ENCODE measurements around the gene CUX1.
"Not testable (repeated sequence)": the region's sequence is repeated elsewhere in the genome, so short reads cannot be mapped to it uniquely, and the experiment has no call there.

Gene CUX1

DNA sequence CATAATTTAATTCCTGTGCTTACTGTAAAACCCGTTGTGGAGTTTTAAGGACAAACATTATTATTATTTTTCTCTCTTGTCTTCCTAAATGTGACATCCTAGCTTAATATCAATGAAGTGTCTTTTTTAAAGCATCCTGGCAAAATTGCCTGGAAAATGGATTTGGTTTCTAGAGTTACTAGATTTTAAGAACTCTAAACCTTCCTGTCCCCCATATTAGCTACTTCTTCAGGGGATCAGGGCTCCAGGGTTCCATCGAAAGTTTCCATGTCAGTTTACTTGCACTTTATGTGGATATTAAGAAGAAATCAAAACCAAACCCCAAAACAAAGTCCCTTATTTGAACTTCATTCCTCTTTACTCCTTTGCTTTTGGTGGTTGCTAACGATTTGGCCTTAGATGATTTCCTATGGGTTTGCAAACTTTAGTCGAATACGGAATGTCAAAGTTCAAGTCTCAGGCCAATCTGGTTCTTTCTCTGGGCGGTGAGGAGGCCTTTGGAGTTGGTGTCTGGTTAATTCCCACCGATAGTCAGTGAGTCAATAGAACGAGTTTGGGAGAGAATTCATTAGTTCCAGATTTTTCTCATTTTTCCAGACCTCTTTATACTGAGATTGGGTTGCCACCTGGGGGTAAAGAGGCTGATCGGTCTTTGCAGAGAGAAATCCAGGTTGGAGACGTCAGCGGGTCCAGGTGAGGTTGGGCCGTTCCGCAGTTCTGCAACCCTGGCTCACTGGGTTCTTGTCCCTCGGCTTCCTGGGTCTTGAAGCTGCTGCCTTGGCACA, 1.1 kb downstream of the CUX1 start:
- TF ChIP-seq POLR2AphosphoS5 (IDR thresholded peaks at IDR 0.05; ENCODE audit: low read depth, low read length) (no peak), POLR2A (IDR thresholded peaks at IDR 0.05; ENCODE audit: low read depth, low read length) (no peak), TAF1 (IDR thresholded peaks at IDR 0.05; ENCODE audit: borderline replicate concordance, low read depth, low read length) (no peak)
- FAIRE-seq (no peak), DNase-seq (ENCODE audit: insufficient read length) (no peak)

DNA sequence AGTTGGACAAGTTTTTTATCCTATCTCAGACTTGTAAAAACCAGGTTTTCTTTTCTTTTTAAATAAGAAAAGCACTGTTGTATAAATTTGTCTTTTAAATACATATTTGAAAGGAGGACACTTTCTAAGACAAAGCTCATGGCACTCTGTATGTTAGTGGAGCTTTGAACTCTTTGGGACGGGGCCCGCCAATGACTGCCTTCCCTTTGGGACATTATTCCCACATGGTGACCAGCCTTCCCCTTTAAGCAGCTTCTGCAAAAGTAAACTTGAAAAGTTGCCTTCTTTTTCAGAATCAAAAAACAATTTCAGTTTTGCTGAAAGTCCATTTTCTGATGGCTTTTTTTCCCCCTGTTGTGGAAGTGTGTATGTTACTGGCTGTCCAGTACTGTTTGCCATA, 1.8 kb downstream of the CUX1 start:
- TF ChIP-seq TAF1 (IDR thresholded peaks at IDR 0.05; ENCODE audit: borderline replicate concordance, low read depth, low read length) = no peak
- no peak for TF ChIP-seq POLR2A (IDR thresholded peaks at IDR 0.05; ENCODE audit: low read depth, low read length)
- TF ChIP-seq POLR2AphosphoS5 (IDR thresholded peaks at IDR 0.05; ENCODE audit: low read depth, low read length) = no peak
- DNase-seq (ENCODE audit: insufficient read length) (no peak), FAIRE-seq (no peak)

DNA sequence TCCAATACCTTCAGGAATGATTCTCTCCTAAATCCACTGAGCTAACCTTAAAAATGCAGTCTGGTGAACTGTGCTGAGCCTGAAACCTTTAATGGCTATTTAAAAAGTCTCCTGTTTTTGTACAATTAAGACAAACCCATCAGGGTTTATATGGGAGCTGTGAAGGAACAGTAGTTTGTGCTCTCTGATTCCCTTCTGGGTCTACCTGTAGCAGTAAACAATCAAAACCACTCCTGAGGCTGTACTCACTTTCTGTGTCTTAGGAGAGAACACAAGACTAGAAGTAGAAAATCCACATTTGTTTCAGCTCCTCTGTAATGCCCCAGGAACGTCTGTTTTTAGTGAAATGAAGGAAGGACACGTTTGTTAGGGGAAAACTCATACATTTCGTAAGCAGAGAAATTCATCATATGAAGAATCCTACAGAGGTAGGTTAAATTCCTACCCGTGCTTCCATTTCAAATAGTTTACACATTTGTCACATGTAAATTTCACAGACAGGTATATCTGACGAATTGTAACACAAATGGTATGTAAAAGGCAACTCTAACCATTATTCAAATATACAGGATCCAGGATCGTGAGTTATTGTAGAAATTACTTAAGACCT, 2.6 kb downstream of the CUX1 start:
- FAIRE-seq = no peak
- DNase-seq (ENCODE audit: insufficient read length) = no peak
- TF ChIP-seq TAF1 (IDR thresholded peaks at IDR 0.05; ENCODE audit: borderline replicate concordance, low read depth, low read length) (no peak), POLR2A (IDR thresholded peaks at IDR 0.05; ENCODE audit: low read depth, low read length) (no peak), POLR2AphosphoS5 (IDR thresholded peaks at IDR 0.05; ENCODE audit: low read depth, low read length) (no peak)

DNA sequence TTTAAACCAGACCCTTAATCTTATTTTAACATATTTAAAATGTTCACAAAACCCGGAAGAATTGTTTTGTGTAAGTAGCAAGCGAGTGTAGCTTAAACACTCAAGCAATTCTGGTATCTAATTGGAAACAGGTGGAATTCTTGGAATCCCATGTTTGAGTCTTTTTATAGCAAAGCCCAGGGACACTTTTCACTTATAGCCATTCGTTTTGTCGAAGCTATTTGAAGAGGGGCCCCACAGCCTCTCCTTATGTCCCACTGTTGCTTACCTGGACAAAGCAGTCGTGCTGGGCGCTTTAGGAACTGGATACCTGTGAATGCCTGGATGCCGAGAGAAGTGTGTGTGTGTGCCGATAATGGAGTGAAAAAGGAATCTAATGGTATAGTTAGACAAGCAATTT, 3.3 kb downstream of the CUX1 start:
- TF ChIP-seq POLR2A (IDR thresholded peaks at IDR 0.05; ENCODE audit: low read depth, low read length) = no peak
- no peak for TF ChIP-seq POLR2AphosphoS5 (IDR thresholded peaks at IDR 0.05; ENCODE audit: low read depth, low read length)
- no peak for TF ChIP-seq TAF1 (IDR thresholded peaks at IDR 0.05; ENCODE audit: borderline replicate concordance, low read depth, low read length)
- no peak for FAIRE-seq
- DNase-seq (ENCODE audit: insufficient read length) = no peak

DNA sequence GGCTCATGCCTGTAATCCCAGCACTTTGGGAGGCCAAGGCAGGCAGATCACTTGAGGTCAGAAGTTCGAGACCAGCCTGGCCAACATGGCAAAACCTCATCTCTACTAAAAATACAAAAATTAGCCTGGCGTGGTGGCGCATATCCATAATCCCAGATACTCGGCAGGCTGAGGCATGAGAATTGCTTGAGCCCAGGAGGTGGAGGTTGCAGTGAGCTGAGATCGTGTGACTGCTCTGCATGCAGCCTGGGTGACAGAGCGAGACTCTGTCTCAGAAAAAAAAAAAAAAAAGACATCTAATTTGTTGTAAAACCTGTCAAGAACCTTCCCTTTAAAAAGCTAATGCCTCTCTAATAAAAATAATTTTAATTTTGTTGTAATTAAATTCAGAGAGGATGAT, 5.2 kb downstream of the CUX1 start:
- FAIRE-seq; DNase-seq (ENCODE audit: insufficient read length): not testable (repeated sequence)

DNA sequence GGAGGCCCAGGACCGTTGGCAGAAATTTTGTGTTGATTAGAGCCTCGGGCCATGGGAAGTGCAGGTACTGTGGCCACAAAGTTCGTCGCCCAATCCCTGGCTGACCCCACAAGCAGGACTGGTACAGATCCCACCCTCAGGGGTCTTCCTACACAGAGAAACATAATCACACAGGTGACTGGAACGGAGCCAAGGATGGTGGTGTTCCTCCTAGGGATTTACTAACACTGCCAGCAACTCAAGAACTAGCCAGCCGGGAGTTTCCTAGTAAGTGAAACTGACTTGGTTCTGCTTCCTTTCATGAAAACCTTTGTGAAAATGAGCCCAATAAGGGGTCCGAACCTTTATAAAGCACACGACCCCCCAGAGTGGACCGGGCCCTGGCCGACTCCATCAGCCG, 5.7 kb downstream of the CUX1 start:
- no peak for DNase-seq (ENCODE audit: insufficient read length)
- no peak for FAIRE-seq

DNA sequence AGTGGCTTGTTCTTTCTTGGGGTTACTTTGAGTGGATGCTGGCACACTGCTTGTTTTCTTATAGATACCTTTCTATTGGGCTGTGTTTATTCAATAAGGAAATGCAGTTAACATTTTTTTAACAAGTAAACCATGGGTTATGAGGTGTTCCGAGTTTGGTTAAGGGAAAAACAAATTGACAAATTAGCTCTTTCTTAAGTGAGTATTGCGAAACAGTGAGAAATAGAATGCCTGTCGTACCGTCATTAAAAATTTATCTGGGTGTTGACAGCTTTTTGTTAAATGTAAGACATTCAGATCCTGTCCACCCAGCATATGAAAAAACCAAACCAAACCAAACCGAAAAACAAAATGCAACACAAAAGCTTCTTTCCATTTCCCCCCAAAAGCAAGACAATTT, 6.2 kb downstream of the CUX1 start:
- DNase-seq (ENCODE audit: insufficient read length) (no peak), FAIRE-seq (no peak)
- TF ChIP-seq TAF1 (IDR thresholded peaks at IDR 0.05; ENCODE audit: borderline replicate concordance, low read depth, low read length) (no peak), POLR2A (IDR thresholded peaks at IDR 0.05; ENCODE audit: low read depth, low read length) (no peak), POLR2AphosphoS5 (IDR thresholded peaks at IDR 0.05; ENCODE audit: low read depth, low read length) (no peak)

More for the DNA sequence above, 5.7 kb downstream of the CUX1 start:
- TF ChIP-seq TAF1 (IDR thresholded peaks at IDR 0.05; ENCODE audit: borderline replicate concordance, low read depth, low read length) (no peak), POLR2AphosphoS5 (IDR thresholded peaks at IDR 0.05; ENCODE audit: low read depth, low read length) (no peak), POLR2A (IDR thresholded peaks at IDR 0.05; ENCODE audit: low read depth, low read length) (no peak)

DNA sequence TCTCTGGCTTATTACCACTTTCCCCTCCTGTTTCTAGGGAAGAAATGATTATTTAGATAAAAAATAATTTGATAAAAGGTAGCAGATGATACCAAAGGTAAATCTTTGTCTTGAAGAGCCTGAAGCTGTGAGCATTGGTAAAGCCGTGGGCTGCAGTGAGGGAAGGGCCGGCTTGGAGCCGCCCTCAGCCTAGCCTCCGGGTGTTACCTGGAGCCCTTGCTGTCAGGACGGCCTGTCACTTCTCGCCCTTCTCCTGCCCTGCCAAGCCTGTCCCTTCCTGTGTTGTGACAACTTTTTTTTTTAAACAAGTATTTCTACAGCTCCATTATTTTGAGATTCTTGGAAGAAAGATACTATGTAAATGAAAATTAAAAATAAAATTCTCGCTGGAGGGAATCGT, 7.0 kb downstream of the CUX1 start:
- FAIRE-seq = no peak
- TF ChIP-seq POLR2A (IDR thresholded peaks at IDR 0.05; ENCODE audit: low read depth, low read length) = no peak
- TF ChIP-seq POLR2AphosphoS5 (IDR thresholded peaks at IDR 0.05; ENCODE audit: low read depth, low read length) = no peak
- no peak for TF ChIP-seq TAF1 (IDR thresholded peaks at IDR 0.05; ENCODE audit: borderline replicate concordance, low read depth, low read length)
- no peak for DNase-seq (ENCODE audit: insufficient read length)

DNA sequence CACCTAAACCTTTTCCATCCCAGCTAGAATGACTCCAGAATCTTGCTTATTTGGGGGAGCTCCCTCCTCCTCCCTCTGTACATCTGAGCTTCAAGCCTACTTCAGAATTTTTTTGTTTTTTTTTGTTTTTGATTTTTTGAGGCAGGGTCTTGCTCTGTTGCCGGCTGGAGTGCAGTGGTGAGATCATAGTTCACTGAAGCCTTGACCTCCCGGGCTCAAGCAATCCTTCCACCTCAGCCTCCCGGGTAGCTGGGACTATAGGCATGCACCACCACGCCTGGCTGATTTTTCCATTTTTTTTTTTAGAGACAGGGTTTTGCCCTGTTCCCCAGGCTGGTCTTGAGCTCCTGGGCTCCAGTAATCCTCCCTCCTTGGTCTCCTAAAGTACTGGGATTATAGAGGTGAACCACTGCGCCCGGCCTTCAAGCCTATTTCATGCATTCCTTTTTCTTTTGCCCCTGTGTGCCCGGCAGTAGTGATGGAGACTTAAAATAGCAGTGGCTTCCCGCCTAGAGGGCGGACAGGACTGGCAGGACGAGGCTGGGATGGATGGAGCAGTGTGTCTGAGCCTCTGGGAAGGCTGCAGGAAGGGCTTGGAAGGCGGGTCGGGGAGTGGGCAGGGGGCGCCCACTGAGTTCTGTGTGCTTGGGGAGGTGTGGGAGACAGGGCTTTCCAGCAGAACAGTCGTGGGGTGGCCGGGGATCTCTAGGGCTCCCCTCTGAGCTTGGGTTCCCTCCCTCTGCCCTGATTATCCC, 8.8 kb downstream of the CUX1 start:
- TF ChIP-seq TAF1 (IDR thresholded peaks at IDR 0.05; ENCODE audit: borderline replicate concordance, low read depth, low read length) = no peak
- TF ChIP-seq POLR2AphosphoS5 (IDR thresholded peaks at IDR 0.05; ENCODE audit: low read depth, low read length) = no peak
- TF ChIP-seq POLR2A (IDR thresholded peaks at IDR 0.05; ENCODE audit: low read depth, low read length) = no peak
- DNase-seq (ENCODE audit: insufficient read length) (no peak), FAIRE-seq (no peak)

DNA sequence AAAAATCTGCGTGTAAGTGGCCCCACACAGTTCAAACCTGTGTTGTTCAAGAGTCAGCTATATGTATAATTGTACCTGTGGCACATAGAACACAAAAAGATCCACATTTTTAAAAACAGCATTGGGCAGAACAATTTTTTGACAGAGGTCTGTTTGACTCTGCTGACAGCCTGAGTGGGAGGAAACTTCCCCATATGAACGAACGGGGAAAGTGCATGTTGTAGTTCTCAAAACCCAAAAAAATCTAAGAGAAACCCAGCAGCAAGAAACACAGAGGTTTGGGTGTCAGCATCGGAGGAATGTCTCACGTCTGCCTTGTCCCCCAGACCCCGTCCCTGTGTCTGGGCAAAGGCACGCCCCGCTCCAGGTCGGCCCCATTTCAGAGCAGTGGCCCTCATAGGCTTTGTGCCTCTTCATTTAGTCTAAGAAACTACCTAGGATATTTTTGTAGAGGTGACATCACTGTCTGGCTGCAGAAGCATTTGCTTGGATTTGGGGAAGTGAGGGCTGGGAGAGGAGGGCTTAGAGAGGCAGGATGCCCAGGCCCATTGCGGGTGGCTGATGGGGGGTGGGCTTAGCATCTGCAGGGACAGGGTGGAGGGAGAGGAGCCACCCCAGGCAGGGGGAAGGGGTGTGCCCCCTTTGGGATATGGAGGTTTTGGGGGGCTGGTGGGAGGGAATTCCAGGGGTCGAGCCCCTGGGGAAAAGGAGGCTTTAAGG, 11.0 kb downstream of the CUX1 start:
- TF ChIP-seq POLR2AphosphoS5 (IDR thresholded peaks at IDR 0.05; ENCODE audit: low read depth, low read length) (no peak), POLR2A (IDR thresholded peaks at IDR 0.05; ENCODE audit: low read depth, low read length) (no peak), TAF1 (IDR thresholded peaks at IDR 0.05; ENCODE audit: borderline replicate concordance, low read depth, low read length) (no peak)
- no peak for FAIRE-seq
- no peak for DNase-seq (ENCODE audit: insufficient read length)

DNA sequence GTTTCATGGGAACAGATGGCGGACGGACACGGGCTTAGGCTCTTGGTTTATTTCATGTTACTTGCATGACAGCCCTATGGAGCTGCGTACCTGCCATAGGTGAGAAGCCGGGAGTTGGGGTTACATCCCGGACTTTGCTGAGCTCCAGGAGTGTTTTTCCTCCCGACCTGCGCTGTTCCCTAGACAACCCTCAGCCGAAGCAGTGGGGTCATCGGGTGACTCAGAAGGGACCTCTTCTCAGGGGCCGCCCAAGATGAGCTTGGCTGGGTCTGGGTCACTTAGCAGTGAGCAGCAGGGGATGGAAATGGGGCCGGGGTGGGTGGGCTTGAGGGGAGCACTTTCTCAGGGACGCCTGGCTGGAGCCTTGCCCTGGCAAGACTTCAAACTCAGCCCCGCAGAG, 11.9 kb downstream of the CUX1 start:
- TF ChIP-seq TAF1 (IDR thresholded peaks at IDR 0.05; ENCODE audit: borderline replicate concordance, low read depth, low read length) (no peak), POLR2A (IDR thresholded peaks at IDR 0.05; ENCODE audit: low read depth, low read length) (no peak), POLR2AphosphoS5 (IDR thresholded peaks at IDR 0.05; ENCODE audit: low read depth, low read length) (no peak)
- FAIRE-seq = no peak
- DNase-seq (ENCODE audit: insufficient read length) = no peak

All from GM12892 (cell line).